ENCODE data around the gene TSG101. TPM values are rescaled to one million over a fixed set of nuclear protein-coding genes. Genes with fewer than 3 reads are reported as not detected.

The TSG101 gene
- total RNA-seq, 1 experiment from 2014 or later = 79.1 TPM

DNA sequence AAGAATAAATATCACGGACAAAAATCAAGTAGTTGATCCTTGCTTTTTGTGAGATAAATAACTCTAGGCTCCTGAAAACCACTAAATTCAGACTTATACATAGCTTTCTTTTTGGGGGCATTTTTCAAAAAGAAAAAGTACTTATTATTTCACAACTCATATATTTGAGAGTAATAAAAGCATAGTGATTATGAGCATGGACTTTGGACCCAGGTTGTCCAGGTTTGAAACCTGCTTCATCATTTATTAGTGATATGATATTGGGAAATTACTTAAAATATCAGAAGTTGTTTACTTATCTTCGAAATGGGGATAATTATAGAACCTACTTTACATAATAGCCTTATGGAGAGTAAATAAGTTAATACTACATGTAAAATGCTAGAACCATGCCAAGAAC lies 88.1 kb downstream of the TSG101 start:
- H3K27ac ChIP-seq (ENCODE audit: low read length) = no peak overlapping the region
- TF ChIP-seq POLR2AphosphoS5 (IDR thresholded peaks at IDR 0.05; ENCODE audit: low read depth, low read length) = no peak
- no peak for TF ChIP-seq TCF7L2 (IDR thresholded peaks at IDR 0.05; ENCODE audit: low read depth, low read length)
- TF ChIP-seq, protein P1, sequence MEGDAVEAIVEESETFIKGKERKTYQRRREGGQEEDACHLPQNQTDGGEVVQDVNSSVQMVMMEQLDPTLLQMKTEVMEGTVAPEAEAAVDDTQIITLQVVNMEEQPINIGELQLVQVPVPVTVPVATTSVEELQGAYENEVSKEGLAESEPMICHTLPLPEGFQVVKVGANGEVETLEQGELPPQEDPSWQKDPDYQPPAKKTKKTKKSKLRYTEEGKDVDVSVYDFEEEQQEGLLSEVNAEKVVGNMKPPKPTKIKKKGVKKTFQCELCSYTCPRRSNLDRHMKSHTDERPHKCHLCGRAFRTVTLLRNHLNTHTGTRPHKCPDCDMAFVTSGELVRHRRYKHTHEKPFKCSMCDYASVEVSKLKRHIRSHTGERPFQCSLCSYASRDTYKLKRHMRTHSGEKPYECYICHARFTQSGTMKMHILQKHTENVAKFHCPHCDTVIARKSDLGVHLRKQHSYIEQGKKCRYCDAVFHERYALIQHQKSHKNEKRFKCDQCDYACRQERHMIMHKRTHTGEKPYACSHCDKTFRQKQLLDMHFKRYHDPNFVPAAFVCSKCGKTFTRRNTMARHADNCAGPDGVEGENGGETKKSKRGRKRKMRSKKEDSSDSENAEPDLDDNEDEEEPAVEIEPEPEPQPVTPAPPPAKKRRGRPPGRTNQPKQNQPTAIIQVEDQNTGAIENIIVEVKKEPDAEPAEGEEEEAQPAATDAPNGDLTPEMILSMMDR (IDR thresholded peaks at IDR 0.05) = no peak
- no peak for TF ChIP-seq SIN3A (IDR thresholded peaks at IDR 0.05; ENCODE audit: borderline replicate concordance, insufficient read depth, low read depth, low read length)
- TF ChIP-seq, protein P2, sequence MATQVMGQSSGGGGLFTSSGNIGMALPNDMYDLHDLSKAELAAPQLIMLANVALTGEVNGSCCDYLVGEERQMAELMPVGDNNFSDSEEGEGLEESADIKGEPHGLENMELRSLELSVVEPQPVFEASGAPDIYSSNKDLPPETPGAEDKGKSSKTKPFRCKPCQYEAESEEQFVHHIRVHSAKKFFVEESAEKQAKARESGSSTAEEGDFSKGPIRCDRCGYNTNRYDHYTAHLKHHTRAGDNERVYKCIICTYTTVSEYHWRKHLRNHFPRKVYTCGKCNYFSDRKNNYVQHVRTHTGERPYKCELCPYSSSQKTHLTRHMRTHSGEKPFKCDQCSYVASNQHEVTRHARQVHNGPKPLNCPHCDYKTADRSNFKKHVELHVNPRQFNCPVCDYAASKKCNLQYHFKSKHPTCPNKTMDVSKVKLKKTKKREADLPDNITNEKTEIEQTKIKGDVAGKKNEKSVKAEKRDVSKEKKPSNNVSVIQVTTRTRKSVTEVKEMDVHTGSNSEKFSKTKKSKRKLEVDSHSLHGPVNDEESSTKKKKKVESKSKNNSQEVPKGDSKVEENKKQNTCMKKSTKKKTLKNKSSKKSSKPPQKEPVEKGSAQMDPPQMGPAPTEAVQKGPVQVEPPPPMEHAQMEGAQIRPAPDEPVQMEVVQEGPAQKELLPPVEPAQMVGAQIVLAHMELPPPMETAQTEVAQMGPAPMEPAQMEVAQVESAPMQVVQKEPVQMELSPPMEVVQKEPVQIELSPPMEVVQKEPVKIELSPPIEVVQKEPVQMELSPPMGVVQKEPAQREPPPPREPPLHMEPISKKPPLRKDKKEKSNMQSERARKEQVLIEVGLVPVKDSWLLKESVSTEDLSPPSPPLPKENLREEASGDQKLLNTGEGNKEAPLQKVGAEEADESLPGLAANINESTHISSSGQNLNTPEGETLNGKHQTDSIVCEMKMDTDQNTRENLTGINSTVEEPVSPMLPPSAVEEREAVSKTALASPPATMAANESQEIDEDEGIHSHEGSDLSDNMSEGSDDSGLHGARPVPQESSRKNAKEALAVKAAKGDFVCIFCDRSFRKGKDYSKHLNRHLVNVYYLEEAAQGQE (IDR thresholded peaks at IDR 0.05; ENCODE audit: insufficient read depth in 1 of 2, low read depth in 2 of 2, low read length in 1 of 2) = no peak
- no peak overlapping the region for H3K4me3 ChIP-seq (ENCODE audit: low read depth in 2 of 2, low read length in 2 of 2)
- BruUV-seq (replicated peaks) = no TSS peak
- no peaks in the 10 kb centered on the region for H3K4me1 ChIP-seq (ENCODE audit: control insufficient read depth, insufficient read depth, low read length)
- no peaks in the 10 kb centered on the region for H3K36me3 ChIP-seq (ENCODE audit: control insufficient read depth, insufficient read depth, low read length)
- DNase-seq (ENCODE audit: low read depth, low spot score) = no peak
- CTCF ChIA-PET = no interaction called here
- in situ Hi-C loops (cut with HindIII; ENCODE audit: low pct_unique_long_range_greater_than_20kb, low sequenced_read_pairs) = no loop called here
- no peak for ATAC-seq
- H3K9me3 ChIP-seq (ENCODE audit: control insufficient read depth, insufficient read depth, low read depth, low read length) = no peaks in the 10 kb centered on the region
- no peaks in the 10 kb centered on the region for H3K27me3 ChIP-seq (ENCODE audit: control insufficient read depth, insufficient read depth, low read length)
- intact Hi-C loops (cut with micrococcal nuclease; ENCODE audit: unreplicated experiment) = no loop called here
- POLR2A ChIA-PET = no interaction called here

Other genes starting within 250 kb of the TSG101 start
- gene HPS5, start 204.8 kb downstream of the TSG101 start, total RNA-seq (2021; ENCODE audit: unreplicated experiment) = 27.7 TPM
- 60.6 TPM for gene GTF2H1, start 204.4 kb downstream of the TSG101 start, total RNA-seq (2021; ENCODE audit: unreplicated experiment)
- gene LDHA, start 132.4 kb downstream of the TSG101 start, total RNA-seq (2021; ENCODE audit: unreplicated experiment) = 894 TPM
- gene LDHC, start 114.6 kb downstream of the TSG101 start, total RNA-seq (2021; ENCODE audit: unreplicated experiment) = 0.26 TPM
- gene LDHAL6A, start 71.1 kb downstream of the TSG101 start, total RNA-seq (2021; ENCODE audit: unreplicated experiment) = not detected
- 26.7 TPM for gene UEVLD, start 61.8 kb upstream of the TSG101 start, total RNA-seq (2021; ENCODE audit: unreplicated experiment)
- gene MISFA, start 72.8 kb upstream of the TSG101 start, total RNA-seq (2021; ENCODE audit: unreplicated experiment) = 5.0 TPM
- 14.8 TPM for gene SPTY2D1, start 107.4 kb upstream of the TSG101 start, total RNA-seq (2021; ENCODE audit: unreplicated experiment)
- gene TMEM86A, start 171.8 kb upstream of the TSG101 start, total RNA-seq (2021; ENCODE audit: unreplicated experiment) = 0.31 TPM
- not detected for gene IGSF22, start 199.2 kb upstream of the TSG101 start, total RNA-seq (2021; ENCODE audit: unreplicated experiment)

All from Panc1 (cell line).